SW480 (cell line): Measurements from ENCODE around the gene ASCC3.
"Not testable (repeated sequence)": the region's sequence is repeated elsewhere in the genome, so short reads cannot be mapped to it uniquely, and the experiment has no call there.

Source experiments
- DNase-seq: peaks from one replicate; pipeline ENCODE4 v3.0.0-alpha.2; 2016; ENCODE audit warnings: low spot score

Gene ASCC3

GRCh38 chr6:100880853-100881706 lies at the start of gene ASCC3:
Gene ASCC3, minus strand, starts transcription at chr6:100881329. Its CDS starts 13,332 bp downstream, at chr6:100867997.
- DNase-seq = peak; percentile 88

- no peak for DNase-seq
Observed at GRCh38 chr6:100925749-100926148, 44.6 kb upstream of the ASCC3 start.

GRCh38 chr6:100924534-100925227 lies 43.6 kb upstream of the ASCC3 start:
- DNase-seq = no peak

GRCh38 chr6:100923481-100924165 lies 42.5 kb upstream of the ASCC3 start:
- DNase-seq = no peak

DNA sequence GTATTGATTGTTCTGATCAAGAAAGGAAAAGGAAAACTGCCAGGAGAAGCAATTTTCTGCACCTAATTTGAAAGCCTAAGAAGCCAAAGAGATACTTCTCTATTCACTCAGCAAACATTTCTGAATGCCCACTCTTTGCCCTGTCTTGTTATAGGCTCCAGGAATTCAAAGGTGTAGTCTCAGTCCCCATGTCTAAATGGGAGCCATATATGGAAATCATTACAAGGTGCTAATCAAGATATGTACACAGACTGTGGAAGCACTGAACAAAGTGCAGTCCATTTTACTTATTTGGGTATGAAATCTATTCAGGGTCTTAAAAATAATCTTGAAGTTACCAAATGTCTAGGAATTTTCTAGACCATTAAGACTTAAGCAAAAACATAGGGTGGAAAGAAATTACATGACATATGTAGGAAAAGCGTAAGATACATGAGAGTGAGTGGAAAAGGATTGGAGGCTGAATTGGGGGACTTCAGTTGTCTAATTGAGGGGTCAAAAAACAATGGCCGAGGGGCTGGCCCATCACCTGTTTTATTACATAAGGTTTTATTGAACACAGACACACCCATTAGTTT lies 39.0 kb upstream of the ASCC3 start:
- no peak for DNase-seq

DNA sequence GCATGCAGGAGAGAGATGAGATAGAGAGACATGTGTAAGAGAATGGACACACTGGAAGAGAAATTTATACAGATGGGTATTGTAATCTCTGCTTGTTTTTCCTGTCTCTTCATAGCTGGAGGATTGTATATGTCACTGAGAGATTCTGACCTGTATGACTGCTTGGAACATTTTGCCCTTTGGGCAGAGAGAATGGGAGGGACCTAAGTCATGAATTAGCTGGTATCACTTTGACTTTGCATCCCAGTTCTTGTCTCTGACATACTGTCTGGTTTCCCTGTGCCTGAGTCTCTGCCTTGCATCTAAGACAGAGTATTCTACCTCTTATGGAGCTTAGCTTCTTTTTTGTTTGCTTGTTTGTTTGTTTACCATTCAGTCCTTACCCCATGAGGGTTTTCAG lies 37.0 kb upstream of the ASCC3 start:
- no peak for DNase-seq

DNA sequence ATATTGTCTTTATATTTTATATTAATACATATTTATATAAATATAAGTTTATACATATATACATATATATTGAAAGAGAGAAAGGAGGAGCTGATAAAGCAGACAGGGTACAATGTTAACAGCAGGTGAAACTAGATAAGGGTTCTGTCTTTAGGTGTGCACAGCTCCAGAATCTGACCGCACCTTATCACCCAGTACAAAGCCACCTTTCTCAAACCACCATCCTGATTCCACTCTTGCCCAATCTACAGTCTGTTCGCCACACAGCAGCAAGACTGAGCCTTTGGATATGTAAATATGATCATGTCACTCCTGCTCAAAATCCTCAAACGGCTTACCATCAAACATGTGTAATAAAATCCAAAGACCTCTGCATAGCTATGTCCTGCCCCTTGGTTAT lies 34.7 kb upstream of the ASCC3 start:
- DNase-seq = no peak

DNA sequence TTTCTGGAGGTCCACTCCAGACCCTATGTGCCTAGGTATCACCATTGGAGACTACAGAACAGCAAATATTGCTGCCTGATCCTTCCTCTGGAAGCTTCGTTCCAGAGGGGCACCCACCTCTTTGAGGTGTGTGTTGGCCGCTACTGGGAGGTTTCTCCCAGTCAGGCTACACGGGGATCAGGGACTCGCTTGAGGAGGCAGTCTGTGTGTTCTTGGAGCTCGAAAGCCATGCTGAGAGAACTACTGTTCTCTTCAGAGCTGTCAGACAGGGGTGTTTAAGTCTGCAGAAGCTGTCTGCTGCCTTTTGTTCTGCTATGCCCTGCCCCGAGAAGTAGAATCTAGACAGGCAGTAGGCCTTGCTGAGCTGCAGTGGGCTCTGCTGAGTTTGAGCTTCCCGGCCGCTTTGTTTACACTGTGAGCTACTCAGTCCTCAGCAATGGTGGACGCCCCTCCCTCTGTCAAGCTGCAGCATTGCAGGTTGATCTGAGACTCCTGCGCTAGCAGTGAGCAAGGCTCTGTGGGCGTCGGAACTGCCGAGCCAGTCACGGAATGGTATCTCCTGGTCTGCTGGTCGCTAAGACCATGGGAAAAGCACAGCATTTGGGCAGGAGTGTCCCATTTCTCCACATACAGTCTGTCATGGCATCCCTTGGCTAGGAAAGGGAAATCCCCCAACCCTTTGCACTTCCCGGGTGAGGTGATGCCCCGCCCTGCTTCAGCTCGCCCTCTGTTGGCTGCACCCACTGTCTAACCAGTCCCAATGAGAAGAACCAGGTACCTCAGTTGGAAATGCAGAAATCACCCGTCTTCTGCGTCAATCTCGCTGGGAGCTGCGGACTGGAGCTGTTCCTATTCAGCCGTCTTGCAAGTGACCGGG lies 32.5 kb upstream of the ASCC3 start:
- no peak for DNase-seq

- no peak for DNase-seq
Observed at GRCh38 chr6:100906325-100906724, 25.2 kb upstream of the ASCC3 start.

DNA sequence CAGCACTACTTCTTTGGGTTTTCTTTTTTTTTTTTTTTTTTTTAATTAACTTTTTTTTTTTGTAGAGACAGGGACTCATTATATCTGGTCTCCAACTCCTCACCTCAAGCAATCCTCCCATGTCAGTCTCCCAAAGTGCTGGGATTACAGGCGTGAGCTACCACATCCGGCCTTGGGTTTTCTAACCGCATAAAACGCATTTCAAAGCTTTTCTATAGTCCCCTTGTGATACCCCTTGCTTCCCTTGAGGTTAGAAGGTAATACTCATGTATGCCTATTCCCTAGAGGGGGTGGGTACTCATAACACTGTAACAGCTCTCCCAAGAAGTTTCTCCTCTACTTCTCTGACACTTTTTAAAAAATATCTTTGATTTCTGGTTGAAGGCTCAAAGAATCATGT lies 23.9 kb upstream of the ASCC3 start:
- DNase-seq = no peak

- DNase-seq = no peak
Observed at GRCh38 chr6:100904316-100904715, 23.2 kb upstream of the ASCC3 start.

DNA sequence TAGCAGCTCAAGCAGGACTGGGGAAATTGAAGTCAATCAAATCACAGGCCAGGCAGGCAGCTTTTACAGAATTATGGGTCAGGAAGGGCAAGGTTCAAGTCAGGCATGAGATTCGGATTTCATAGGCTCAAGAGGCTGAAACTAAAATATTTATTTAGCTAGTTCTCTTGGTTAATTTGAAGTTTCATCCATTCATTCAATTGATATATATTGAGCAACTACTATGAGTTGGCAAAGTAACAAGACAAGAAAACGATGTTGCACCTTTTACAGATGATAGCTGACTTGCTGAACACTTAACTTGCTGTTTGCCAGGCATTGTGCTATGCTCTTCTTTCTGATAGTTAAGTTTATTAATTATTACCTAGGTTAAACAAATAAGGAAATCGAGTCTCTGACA lies 20.5 kb upstream of the ASCC3 start:
- DNase-seq = no peak

- DNase-seq = no peak
Observed at GRCh38 chr6:100899202-100899601, 18.1 kb upstream of the ASCC3 start.

- no peak for DNase-seq
Observed at GRCh38 chr6:100897671-100898070, 16.5 kb upstream of the ASCC3 start.

GRCh38 chr6:100893743-100894142 lies 12.6 kb upstream of the ASCC3 start:
- no peak for DNase-seq

DNA sequence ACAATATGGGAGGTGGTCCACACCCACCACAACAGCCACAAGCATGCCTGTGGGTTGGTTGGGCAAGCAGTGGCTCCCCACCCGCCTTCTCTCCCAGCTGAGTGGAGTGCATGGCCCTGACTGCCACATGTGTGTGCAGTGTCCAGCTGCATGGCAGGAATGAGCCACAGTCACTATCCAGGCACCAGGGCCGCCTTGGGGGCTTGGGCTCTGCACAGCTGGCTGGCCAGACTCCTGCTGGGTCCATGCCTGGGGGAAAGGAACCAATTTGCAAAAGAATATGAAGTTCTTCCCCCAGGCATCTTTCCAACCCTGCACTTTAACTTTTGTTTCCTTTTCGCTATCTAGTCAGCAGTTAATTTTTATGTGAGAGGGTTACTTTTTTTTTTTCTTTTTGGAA lies 11.6 kb upstream of the ASCC3 start:
- DNase-seq = no peak

DNA sequence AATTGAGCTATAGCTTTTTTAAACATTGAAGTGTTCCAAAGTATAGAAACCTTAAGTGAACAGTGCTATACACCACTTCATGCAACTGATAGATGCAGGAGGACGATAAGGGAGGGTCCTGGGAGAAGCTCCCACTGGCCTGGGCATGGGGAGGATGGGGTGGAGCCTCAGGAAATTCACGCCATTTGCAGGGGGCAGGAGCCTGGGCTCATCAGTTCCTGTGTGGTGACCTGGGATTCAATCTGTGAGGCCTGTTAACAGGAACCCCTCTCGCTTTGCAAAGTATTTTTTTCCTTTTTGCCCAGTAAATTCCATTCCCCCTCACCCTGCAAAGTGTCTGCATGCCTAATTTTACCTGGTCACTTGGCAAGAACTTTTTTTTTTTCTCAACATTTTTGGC lies 11.0 kb upstream of the ASCC3 start:
- no peak for DNase-seq

DNA sequence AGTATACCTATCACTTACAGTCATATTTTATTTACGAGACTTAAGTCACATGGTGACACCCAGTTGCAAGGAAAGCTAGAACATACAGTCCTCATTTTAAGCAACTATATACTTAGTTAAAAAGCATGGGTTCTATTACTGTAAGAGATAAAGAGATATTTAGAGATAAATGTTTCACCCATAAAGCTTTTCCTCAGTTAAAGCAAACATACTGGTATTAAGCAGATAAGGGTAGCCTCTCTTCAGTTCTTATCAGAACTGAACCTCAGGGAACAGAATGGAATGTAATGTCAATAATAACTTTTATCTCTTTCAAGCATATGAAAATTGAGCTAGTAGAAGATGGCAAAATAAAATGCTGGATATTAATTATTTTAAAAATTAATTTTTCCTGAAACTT lies 9.9 kb upstream of the ASCC3 start:
- DNase-seq = no peak

- DNase-seq = not testable (repeated sequence)
Observed at GRCh38 chr6:100890646-100891045, 9.5 kb upstream of the ASCC3 start.

GRCh38 chr6:100889351-100889750 lies 8.2 kb upstream of the ASCC3 start:
- no peak for DNase-seq

GRCh38 chr6:100886076-100886475 lies 4.9 kb upstream of the ASCC3 start:
- no peak for DNase-seq

GRCh38 chr6:100883347-100883746 lies 2.2 kb upstream of the ASCC3 start:
- no peak for DNase-seq
